Measurements from ENCODE around the gene TBC1D22A. TPM values are rescaled to one million over a fixed set of nuclear protein-coding genes. Genes with fewer than 3 reads are reported as not detected.

The TBC1D22A gene
- total and polyA plus RNA-seq, 2 experiments from 2014 or later = 9.6 to 13.3 TPM

DNA sequence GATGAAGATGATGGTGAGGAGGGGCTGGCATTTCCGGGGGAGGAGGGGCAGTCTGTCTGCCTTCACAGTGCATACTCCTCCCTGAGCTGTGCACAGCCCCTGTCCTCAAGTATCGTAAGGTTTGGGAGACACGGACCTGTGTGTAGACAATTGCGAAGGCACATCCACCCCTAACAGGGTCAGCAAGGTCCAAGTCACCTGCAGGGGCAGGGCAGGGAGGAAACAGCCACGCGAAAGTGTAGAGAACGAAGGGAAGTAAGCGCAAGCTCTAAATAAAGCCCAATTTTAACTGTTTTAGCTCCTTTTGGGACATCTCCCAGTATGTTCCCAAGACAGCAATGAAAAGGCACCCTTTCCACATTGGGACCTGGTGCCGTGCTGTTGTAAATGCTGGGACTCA is 448.2 kb downstream of the TBC1D22A start:
- Histone ChIP-seq H3F3A (replicated peaks; ENCODE audit: low read depth) (no peaks in the 10 kb centered on the region), H2AFZ (no peak overlapping the region), H3K27me3 (ENCODE audit: insufficient read depth) (no peaks in the 10 kb centered on the region), H3K36me3 (ENCODE audit: insufficient read depth) (peaks cover 4% of the 10 kb centered on the region; the same call in 1 of the 2 replicates), H3K4me1 (ENCODE audit: insufficient read depth) (no peaks in the 10 kb centered on the region), H3K4me3 (no peak overlapping the region), H3K9me2 (ENCODE audit: insufficient read depth) (no peaks in the 10 kb centered on the region), H3K4me2 (no peak overlapping the region), H3K27ac (ENCODE audit: low read depth) (no peak overlapping the region), H3K79me2 (replicated peaks; ENCODE audit: insufficient read depth) (no peaks in the 10 kb centered on the region), H4K20me1 (replicated peaks; ENCODE audit: insufficient read depth) (no peaks in the 10 kb centered on the region)
- peaks cover 58% of the 10 kb centered on the region for H3K36me3 Mint-ChIP-seq (ENCODE audit: low read depth)
- H3K4me3 Mint-ChIP-seq = no peak overlapping the region
- DNase-seq (ENCODE audit: low spot score) = no peak
- no peak for TF ChIP-seq EZH2 (IDR thresholded peaks at IDR 0.05; ENCODE audit: low read depth, unreplicated experiment)
- no peak for TF ChIP-seq POLR2AphosphoS5 (IDR thresholded peaks at IDR 0.05; ENCODE audit: low read depth)
- TF ChIP-seq, protein P1, sequence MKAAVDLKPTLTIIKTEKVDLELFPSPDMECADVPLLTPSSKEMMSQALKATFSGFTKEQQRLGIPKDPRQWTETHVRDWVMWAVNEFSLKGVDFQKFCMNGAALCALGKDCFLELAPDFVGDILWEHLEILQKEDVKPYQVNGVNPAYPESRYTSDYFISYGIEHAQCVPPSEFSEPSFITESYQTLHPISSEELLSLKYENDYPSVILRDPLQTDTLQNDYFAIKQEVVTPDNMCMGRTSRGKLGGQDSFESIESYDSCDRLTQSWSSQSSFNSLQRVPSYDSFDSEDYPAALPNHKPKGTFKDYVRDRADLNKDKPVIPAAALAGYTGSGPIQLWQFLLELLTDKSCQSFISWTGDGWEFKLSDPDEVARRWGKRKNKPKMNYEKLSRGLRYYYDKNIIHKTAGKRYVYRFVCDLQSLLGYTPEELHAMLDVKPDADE (IDR thresholded peaks at IDR 0.05) = no peak
- TF ChIP-seq, protein P2, sequence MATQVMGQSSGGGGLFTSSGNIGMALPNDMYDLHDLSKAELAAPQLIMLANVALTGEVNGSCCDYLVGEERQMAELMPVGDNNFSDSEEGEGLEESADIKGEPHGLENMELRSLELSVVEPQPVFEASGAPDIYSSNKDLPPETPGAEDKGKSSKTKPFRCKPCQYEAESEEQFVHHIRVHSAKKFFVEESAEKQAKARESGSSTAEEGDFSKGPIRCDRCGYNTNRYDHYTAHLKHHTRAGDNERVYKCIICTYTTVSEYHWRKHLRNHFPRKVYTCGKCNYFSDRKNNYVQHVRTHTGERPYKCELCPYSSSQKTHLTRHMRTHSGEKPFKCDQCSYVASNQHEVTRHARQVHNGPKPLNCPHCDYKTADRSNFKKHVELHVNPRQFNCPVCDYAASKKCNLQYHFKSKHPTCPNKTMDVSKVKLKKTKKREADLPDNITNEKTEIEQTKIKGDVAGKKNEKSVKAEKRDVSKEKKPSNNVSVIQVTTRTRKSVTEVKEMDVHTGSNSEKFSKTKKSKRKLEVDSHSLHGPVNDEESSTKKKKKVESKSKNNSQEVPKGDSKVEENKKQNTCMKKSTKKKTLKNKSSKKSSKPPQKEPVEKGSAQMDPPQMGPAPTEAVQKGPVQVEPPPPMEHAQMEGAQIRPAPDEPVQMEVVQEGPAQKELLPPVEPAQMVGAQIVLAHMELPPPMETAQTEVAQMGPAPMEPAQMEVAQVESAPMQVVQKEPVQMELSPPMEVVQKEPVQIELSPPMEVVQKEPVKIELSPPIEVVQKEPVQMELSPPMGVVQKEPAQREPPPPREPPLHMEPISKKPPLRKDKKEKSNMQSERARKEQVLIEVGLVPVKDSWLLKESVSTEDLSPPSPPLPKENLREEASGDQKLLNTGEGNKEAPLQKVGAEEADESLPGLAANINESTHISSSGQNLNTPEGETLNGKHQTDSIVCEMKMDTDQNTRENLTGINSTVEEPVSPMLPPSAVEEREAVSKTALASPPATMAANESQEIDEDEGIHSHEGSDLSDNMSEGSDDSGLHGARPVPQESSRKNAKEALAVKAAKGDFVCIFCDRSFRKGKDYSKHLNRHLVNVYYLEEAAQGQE (IDR thresholded peaks at IDR 0.05; ENCODE audit: unreplicated experiment) = no peak
- no peak for TF ChIP-seq ZNF114 (CRISPR knock-in tag; IDR thresholded peaks at IDR 0.05)
- no peak for TF ChIP-seq JUNB (IDR thresholded peaks at IDR 0.05; ENCODE audit: unreplicated experiment)
- ATAC-seq = no peak
- peaks cover 12% of the 10 kb centered on the region for H3K27me3 Mint-ChIP-seq (ENCODE audit: insufficient read depth, low read depth, poor library complexity)
- H3K4me1 Mint-ChIP-seq = no peaks in the 10 kb centered on the region
- no peak overlapping the region for H3K27ac Mint-ChIP-seq
- peaks cover 95% of the 10 kb centered on the region for H3K9me3 Mint-ChIP-seq

DNA sequence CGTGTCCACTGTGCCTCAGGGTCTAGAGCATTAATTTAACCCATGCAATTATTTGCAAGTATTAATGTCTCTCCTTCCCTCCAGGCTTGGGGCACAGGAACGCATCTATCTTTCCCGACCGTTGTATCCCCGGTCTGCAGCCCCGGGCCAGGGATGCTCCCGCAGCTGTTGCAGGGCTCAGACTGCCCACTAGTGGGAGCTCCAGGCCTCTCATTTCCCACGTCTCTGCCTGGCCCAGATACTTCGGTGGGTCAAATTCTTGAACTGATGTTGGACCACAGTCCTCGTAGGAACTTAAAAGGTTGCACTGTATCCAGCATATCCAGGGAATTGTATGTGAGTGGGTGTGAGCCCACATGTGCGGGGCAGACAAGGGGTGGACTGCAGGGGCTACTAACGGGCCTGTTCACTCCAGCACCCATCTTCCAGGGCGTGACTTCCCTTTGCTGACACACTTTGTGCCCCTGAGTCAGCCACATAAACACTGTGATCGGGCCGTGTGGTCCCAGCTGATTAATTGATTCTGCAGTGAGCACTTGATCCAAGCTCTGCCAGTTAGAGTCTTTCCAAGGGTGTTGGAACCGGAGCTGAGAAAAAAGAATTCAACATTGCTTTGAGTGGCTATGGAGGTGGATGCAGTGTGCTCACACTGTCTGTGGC is 451.3 kb downstream of the TBC1D22A start:
- H3K27ac Mint-ChIP-seq = no peak overlapping the region
- peak; percentile 34 for DNase-seq (ENCODE audit: low spot score)
- Histone ChIP-seq H3F3A (replicated peaks; ENCODE audit: low read depth) (no peaks in the 10 kb centered on the region), H3K4me2 (no peak overlapping the region), H3K4me3 (no peak overlapping the region), H3K9me2 (ENCODE audit: insufficient read depth) (no peaks in the 10 kb centered on the region), H3K36me3 (ENCODE audit: insufficient read depth) (peaks cover 4% of the 10 kb centered on the region; the same call in 1 of the 2 replicates), H3K4me1 (ENCODE audit: insufficient read depth) (no peaks in the 10 kb centered on the region), H3K27me3 (ENCODE audit: insufficient read depth) (no peaks in the 10 kb centered on the region), H2AFZ (no peak overlapping the region), H3K79me2 (replicated peaks; ENCODE audit: insufficient read depth) (no peaks in the 10 kb centered on the region), H4K20me1 (replicated peaks; ENCODE audit: insufficient read depth) (no peaks in the 10 kb centered on the region), H3K27ac (ENCODE audit: low read depth) (no peak overlapping the region)
- no peak overlapping the region; the same call in 2 of the 3 replicates for H3K4me3 Mint-ChIP-seq
- H3K27me3 Mint-ChIP-seq (ENCODE audit: insufficient read depth, low read depth, poor library complexity) = peaks cover 14% of the 10 kb centered on the region
- TF ChIP-seq, protein P3, sequence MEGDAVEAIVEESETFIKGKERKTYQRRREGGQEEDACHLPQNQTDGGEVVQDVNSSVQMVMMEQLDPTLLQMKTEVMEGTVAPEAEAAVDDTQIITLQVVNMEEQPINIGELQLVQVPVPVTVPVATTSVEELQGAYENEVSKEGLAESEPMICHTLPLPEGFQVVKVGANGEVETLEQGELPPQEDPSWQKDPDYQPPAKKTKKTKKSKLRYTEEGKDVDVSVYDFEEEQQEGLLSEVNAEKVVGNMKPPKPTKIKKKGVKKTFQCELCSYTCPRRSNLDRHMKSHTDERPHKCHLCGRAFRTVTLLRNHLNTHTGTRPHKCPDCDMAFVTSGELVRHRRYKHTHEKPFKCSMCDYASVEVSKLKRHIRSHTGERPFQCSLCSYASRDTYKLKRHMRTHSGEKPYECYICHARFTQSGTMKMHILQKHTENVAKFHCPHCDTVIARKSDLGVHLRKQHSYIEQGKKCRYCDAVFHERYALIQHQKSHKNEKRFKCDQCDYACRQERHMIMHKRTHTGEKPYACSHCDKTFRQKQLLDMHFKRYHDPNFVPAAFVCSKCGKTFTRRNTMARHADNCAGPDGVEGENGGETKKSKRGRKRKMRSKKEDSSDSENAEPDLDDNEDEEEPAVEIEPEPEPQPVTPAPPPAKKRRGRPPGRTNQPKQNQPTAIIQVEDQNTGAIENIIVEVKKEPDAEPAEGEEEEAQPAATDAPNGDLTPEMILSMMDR (conservative IDR thresholded peaks at IDR 0.05; ENCODE audit: low read depth in 2 of 2) = peak; percentile 44 to 58
- no peak for TF ChIP-seq EZH2phosphoT487 (IDR thresholded peaks at IDR 0.05; ENCODE audit: unreplicated experiment)
- ATAC-seq = peak; percentile 67
- peaks cover 91% of the 10 kb centered on the region for H3K9me3 Mint-ChIP-seq
- peaks cover 52% of the 10 kb centered on the region for H3K36me3 Mint-ChIP-seq (ENCODE audit: low read depth)
- no peaks in the 10 kb centered on the region for H3K4me1 Mint-ChIP-seq
